GM20000 (cell line): Measurements from ENCODE around the gene SYNE1.
A peak's percentile ranks its signal among the peaks of the same experiment; 100 is the strongest.

ENCODE experiments used
- DNase-seq: peaks from one replicate; pipeline ENCODE4 v3.0.0; 2012; ENCODE audit warnings: low spot score
- TF ChIP-seq, protein P1 (sequence below): IDR thresholded peaks from 2 replicates; pipeline ENCODE4 v1.5.1; 2012; ENCODE audit warnings: mild to moderate bottlenecking, control low read depth; ENCODE audit errors: extremely low read depth, missing control alignments

The SYNE1 gene

DNA sequence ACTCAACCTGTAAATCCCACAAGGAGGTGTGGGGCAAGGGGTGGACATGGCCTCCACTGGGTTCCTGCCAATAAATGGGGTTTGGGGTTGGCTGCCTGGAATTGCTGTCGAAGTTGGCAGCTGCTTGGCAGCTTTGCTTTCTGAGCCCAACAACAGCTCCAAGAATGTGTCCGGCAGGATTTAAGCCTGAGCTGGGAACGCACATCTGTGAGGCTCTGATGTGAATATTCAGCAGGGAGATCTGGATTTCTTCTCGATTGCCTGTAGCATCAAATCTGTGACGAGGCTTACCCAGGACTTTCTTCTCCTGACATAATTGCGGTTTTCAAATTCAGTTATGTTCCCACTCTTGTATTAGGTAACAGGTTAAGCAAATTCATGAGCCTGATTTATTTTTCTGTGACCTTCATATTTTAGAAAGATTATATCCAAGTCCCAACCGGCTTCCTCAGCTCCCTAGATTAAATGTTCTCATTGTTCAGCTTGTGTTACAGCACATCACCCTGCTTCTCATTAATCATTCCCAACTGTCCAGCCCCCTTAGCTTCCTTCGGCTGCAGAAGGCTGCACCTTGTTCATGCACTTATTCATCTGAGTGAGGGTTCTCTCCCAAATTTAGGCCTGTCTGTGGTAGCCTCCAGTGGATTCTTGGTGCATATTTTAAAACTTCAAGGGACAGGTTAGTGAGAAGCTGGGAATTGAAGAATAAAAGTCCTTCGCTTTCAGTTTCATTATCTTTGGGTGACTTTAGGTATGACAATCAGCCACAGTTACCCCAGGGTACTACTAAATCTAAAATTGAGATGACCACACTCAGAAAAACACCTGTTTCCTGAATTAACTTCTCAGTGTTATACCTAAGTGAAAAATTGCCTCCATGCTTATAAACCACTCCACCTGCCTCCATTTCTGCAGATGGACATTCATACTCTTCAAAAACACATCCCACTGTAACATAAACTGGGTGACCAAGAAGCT, 519.7 kb downstream of the SYNE1 start:
- peak; percentile 24 for DNase-seq
- TF ChIP-seq, protein P1, sequence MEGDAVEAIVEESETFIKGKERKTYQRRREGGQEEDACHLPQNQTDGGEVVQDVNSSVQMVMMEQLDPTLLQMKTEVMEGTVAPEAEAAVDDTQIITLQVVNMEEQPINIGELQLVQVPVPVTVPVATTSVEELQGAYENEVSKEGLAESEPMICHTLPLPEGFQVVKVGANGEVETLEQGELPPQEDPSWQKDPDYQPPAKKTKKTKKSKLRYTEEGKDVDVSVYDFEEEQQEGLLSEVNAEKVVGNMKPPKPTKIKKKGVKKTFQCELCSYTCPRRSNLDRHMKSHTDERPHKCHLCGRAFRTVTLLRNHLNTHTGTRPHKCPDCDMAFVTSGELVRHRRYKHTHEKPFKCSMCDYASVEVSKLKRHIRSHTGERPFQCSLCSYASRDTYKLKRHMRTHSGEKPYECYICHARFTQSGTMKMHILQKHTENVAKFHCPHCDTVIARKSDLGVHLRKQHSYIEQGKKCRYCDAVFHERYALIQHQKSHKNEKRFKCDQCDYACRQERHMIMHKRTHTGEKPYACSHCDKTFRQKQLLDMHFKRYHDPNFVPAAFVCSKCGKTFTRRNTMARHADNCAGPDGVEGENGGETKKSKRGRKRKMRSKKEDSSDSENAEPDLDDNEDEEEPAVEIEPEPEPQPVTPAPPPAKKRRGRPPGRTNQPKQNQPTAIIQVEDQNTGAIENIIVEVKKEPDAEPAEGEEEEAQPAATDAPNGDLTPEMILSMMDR = no peak

DNA sequence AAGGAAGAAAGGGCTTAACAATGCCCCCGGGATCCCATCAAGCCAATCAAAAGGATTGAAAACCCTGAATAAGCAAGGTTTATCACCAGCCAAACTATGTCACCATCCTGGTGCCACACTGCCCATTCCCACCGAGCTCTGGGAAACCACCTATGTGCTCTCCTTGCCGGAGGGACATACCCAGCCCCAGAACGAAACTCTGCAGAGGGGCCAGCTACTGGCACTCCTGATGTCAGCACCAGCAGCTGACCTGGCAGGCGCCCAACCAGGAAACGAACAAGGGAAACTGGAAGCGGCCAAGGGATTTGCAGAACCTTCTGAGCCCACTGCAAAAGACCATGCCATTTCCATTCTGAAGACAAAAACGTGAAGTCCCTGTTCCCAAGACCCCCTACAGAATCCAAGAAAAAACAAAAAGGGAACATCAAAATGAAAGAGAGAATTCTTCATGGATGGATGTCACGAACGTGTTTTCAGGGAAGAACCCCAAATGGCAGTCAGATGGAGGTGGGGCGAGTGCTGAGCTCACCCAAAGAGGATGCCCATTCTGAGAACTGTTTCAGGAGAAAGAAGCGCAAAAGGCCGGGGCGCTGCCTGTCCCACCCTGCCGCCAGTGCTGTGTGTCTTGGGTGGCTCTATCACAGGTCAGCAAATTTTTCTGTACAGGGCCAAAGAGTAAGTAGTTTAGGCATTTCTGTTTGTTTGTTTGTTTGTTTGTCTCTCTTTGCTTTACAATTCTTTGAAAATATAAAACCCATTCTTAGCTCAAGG, 524.5 kb downstream of the SYNE1 start:
- no peak for DNase-seq
- TF ChIP-seq, protein P1 = no peak

DNA sequence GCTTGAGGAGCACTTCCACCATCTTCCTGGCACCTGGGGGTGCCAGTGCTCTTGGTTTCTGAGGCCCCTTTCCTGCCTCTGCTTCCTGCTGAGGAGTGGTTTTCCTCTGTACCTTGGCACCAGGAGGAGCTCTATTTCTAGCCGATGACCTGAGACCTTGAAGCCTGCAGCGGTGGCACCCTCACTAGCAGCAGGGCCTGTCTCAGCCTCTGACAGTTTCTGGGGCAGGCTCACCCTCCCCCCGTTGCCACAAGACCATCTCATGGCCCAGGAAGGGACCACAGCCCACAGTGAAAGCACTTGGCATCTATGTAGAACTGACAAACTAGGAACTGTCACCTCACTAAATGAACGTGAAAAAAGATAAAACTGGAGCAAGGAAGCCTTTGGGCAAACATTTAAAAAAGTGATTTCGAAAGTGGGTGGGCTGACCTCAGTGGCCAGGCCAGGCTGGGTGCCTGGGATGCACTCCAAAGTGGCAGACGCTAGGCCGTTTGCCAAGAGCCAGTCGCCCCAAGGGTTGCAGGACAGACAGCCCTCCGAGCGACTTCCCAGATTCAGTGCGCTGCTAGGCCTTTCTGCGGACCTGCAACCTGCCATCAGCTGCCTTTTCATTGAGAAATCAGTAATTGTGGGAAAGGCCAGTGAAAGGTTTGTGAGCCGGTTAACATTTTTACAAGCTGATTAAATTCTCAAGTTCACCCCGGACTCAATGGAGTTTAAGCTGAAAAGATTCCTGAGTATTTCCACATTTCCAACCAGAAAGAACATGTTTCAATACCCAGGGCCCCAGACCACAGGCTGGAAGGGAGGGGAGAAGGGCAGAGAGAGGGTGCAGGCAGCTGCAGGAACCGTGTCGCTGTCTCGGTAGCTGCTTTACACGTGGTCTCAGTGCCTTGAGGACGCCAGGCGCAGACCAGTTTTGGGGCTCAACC, 526.0 kb downstream of the SYNE1 start:
- TF ChIP-seq, protein P1 = no peak
- no peak for DNase-seq

DNA sequence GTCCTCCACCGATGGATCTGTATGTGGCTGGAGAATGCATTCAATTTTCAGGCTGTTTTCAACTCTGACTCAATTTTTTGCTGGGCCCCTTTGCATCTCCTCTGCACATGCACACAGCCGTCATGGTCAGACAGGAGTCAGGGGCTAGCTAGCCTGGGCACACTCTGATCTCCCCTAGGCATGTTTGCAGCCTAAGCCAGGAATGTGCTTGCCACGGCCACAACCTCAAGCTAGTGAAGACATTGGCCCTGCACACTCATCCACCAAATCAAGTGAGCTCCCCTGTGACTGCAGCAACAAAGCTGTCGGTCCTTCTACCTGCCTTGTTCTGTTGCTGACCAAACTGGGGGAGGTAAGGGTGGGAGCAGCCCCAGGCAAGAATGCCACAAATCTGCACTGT, 529.2 kb downstream of the SYNE1 start:
- no peak for DNase-seq
- TF ChIP-seq, protein P1 = no peak

DNA sequence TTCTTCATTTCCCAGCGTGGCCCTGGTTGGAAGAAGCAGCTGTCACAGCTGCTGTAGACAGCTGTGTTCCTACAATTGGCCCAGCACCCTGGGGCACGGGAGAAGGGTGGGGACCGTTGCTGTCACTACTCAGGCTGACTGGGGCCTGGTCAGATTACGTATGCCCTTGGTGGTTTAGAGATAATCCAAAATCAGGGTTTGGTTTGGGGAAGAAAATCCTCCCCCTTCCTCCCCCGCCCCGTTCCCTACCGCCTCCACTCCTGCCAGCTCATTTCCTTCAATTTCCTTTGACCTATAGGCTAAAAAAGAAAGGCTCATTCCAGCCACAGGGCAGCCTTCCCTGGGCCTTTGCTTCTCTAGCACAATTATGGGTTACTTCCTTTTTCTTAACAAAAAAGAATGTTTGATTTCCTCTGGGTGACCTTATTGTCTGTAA, 537.0 kb downstream of the SYNE1 start:
- DNase-seq = no peak
- TF ChIP-seq, protein P1 = no peak

DNA sequence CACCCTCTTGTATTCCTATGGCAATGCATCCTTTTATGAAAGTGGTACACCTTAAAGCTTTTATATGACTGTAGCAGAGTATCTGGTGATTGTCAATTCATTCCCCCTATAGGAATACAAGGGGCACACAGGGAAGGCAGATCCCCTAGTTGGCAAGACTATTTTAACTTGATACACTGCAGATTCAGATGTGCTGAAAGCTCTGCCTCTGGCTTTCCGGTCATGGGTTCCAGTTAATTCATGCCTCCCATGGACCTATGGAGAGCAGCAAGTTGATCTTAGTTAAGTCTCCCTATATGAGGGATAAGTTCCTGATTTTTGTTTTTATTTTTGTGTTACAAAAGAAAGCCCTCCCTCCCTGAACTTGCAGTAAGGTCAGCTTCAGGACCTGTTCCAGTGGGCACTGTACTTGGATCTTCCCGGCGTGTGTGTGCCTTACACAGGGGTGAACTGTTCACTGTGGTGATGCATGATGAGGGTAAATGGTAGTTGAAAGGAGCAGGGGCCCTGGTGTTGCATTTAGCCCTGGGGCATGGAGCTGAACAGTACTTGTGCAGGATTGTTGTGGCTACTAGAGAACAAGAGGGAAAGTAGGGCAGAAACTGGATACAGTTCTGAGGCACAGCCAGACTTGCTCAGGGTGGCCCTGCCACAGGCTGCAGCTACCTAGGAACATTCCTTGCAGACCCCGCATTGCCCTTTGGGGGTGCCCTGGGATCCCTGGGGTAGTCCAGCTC, 537.5 kb downstream of the SYNE1 start:
- TF ChIP-seq, protein P1 = no peak
- no peak for DNase-seq
